GM18507 (cell line): ENCODE data around the gene TCF7L2.

Source experiments
- DNase-seq: peaks from one replicate; pipeline ENCODE4 v3.0.0; 2011; ENCODE audit warnings: low read depth; ENCODE audit not compliant: insufficient read length; ENCODE audit errors: extremely low spot score
- FAIRE-seq: peaks from 2 replicates; lab custom pipeline; 2011; peaks lifted over from hg19 to GRCh38; lab: Jason Lieb, UNC

Gene TCF7L2

GRCh38 chr10:112960151-112960681, 10.2 kb downstream of the TCF7L2 start:
- no peak for FAIRE-seq
- no peak for DNase-seq

GRCh38 chr10:112961609-112962008, 11.6 kb downstream of the TCF7L2 start:
- FAIRE-seq: no peak
- DNase-seq: no peak

- DNase-seq (no peak), FAIRE-seq (no peak)
Observed at GRCh38 chr10:112962343-112962742, 12.3 kb downstream of the TCF7L2 start.

- DNase-seq (no peak), FAIRE-seq (no peak)
Observed at GRCh38 chr10:112963835-112964234, 13.8 kb downstream of the TCF7L2 start.

- no peak for FAIRE-seq
- no peak for DNase-seq
Observed at GRCh38 chr10:112964482-112964881, 14.4 kb downstream of the TCF7L2 start.

GRCh38 chr10:112966194-112966855, 16.3 kb downstream of the TCF7L2 start:
- no peak for FAIRE-seq
- DNase-seq: no peak

GRCh38 chr10:112967200-112967599, 17.2 kb downstream of the TCF7L2 start:
- no peak for DNase-seq

DNA sequence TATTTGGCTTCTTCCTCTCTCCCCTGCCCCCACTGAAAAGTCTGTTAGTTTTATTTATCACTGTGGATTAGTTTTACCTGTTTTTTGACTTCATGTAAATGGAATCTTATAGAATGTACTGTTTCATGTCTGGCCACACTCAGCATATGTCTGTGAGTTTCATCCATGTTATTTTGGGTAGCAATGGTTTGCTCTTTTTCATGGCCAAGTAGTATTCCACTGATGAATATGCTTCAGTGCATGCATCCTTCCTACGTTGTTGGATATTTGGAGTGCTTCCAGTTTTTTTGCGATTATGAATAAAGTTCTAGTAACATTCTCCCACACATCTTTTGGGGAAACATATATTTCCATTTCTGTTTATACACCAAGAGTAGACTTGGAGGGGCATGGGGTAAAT, 19.1 kb downstream of the TCF7L2 start:
- DNase-seq: no peak
- no peak for FAIRE-seq

More at GRCh38 chr10:112967200-112967599, 17.2 kb downstream of the TCF7L2 start:
- no peak for FAIRE-seq

DNA sequence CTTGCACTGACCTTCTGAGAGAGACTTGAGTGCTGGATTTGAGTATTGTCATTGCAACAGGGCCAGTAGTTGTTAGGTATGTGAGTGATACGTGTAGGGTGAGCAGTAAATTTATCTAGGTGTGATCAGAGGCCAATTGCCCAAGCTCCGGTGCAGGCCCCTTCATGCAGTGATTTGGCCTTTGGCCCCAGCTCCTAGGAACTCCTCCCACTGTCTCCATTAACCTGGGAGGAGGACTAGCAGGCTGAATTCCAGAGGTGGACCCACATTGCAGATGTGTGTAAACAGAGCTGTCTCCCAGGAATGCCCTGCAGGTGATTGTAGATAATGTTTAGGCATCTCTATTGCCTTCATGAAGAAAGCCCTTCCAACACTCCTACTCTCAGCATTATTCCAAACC, 19.5 kb downstream of the TCF7L2 start:
- DNase-seq (no peak), FAIRE-seq (no peak)

- DNase-seq: no peak
- no peak for FAIRE-seq
Observed at GRCh38 chr10:112970021-112970420, 20.0 kb downstream of the TCF7L2 start.

- FAIRE-seq: no peak
- no peak for DNase-seq
Observed at GRCh38 chr10:112972606-112973005, 22.6 kb downstream of the TCF7L2 start.

- DNase-seq (no peak), FAIRE-seq (no peak)
Observed at GRCh38 chr10:112973046-112973445, 23.0 kb downstream of the TCF7L2 start.

DNA sequence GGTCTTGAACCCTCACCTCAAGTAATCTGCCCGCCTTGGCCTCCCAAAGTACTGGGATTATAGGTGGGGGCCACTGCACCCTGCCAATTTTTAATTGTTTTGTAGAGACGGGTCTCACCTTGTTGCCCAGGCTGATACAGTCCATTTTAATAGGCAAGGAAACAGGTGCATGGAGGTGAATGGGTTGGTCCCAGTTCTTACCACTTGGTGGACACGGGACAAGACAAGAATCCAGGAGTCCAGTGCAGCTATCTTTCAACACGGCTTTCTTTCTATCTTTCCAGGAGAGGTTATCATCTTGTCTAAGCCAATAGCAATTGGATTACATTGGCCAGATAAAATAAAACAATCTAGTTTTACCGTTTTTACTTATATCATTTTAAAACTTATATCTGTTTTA, 23.8 kb downstream of the TCF7L2 start:
- FAIRE-seq: no peak

DNA sequence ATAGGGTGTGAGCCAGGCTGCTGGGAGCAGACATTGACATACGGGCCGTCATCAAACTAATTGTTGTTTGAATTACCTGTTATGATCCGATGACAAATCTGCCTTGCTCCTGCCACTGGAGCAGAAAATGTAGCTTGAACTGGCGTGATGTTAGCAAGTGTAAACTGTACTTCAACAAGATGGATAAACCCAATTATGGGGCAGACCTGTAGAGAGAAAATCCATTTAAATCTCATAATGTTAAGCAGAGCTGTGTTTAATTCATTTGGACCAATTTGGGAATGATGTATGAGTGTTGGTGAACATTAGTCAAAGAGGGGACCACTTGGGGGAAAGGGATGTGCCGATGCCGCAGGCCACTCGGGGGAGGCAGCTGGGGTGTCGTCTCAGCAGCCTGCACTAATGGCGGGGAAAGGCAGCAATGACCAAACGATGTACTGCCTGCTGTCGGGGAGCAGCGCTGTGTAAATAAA, 27.4 kb downstream of the TCF7L2 start:
- no peak for FAIRE-seq
- DNase-seq: no peak

More for the DNA sequence above, 23.8 kb downstream of the TCF7L2 start:
- no peak for DNase-seq

DNA sequence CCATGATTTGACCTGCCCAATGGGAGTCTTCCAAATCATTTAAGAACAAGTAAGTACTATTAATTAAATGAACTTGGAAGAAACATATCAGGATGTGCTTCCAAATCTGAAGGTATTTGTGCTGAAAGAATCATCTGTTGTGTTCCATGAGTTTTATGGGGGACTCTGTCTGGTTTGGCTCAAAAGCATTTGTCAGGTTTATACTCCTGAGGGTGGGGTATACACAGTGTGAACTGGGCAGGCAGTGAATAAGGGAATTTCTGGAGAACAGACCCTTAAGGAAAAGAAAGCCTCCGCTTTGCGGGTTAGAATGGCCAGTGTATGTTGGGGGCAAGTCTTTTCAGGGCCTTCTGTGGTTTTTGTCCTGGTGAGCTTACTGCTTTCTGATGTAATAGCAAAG, 29.9 kb downstream of the TCF7L2 start:
- FAIRE-seq: no peak

GRCh38 chr10:112980937-112981336, 30.9 kb downstream of the TCF7L2 start:
- no peak for FAIRE-seq

More for the DNA sequence above, 29.9 kb downstream of the TCF7L2 start:
- DNase-seq: no peak

DNA sequence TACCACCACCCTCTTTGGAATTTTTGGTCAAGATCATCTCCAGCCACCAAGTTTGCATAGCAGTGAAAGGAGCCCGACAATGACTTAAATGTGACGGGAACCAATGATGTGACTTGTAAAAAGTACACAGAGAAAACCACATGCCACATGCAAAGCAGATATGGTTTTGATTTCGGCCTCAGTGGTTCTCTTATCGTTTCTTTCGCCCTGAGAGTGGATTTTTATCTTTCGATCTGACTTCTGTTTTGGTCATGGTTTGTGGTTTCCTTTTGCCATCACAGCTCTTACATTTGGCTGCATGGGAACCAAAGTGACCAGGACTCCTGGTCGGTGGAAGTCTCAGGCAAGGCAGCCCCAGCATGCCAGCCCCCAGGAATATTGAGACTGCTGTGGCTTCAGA, 31.5 kb downstream of the TCF7L2 start:
- peak; percentile 39 for DNase-seq
- peak; percentile 94 for FAIRE-seq

More at GRCh38 chr10:112980937-112981336, 30.9 kb downstream of the TCF7L2 start:
- DNase-seq: no peak

DNA sequence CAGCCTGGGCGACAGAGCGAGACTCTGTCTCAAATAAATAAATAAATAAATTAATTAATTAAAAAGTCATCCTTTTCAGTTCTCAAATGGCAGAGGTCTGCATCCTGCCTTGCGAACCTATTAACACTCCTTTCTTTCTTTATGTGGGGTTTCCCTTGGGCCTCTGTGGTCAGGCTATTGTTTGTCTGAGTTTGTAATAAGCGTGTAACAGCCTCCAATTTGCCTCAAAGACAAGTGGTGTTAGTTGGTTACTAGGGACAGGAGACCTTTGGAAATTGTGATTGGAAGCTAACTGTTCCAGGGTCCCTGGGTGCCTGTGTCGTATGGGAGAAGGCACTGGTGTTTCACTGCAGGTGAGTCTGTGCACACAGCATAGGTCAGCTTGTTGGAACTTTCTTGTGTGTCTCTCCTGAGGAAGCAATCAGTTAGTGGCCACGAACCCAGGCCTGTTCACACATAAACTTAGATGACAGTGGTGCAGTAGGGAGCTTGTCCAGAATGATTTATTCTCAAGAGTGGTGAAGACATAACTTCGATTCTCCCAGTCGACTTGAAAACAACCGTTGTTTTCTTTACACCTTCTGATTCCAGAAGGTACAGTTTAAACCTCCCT, 33.5 kb downstream of the TCF7L2 start:
- no peak for DNase-seq
- FAIRE-seq: no peak

- no peak for DNase-seq
- no peak for FAIRE-seq
Observed at GRCh38 chr10:112984756-112985155, 34.7 kb downstream of the TCF7L2 start.

GRCh38 chr10:112985690-112986543, 35.9 kb downstream of the TCF7L2 start:
- no peak for FAIRE-seq
- no peak for DNase-seq
